NCI-H510A treated with DMSO at 0.1 percent for 48 hours (cell line): Measurements from ENCODE around the gene DUSP15.
A peak's percentile ranks its signal among the peaks of the same experiment; 100 is the strongest.
"Not testable (repeated sequence)": the region's sequence is repeated elsewhere in the genome, so short reads cannot be mapped to it uniquely, and the experiment has no call there.

Experiments used
- DNase-seq: peaks from one replicate; lab custom pipeline; 2025; lab: John Stamatoyannopoulos, UW

DUSP15 gene

DNA sequence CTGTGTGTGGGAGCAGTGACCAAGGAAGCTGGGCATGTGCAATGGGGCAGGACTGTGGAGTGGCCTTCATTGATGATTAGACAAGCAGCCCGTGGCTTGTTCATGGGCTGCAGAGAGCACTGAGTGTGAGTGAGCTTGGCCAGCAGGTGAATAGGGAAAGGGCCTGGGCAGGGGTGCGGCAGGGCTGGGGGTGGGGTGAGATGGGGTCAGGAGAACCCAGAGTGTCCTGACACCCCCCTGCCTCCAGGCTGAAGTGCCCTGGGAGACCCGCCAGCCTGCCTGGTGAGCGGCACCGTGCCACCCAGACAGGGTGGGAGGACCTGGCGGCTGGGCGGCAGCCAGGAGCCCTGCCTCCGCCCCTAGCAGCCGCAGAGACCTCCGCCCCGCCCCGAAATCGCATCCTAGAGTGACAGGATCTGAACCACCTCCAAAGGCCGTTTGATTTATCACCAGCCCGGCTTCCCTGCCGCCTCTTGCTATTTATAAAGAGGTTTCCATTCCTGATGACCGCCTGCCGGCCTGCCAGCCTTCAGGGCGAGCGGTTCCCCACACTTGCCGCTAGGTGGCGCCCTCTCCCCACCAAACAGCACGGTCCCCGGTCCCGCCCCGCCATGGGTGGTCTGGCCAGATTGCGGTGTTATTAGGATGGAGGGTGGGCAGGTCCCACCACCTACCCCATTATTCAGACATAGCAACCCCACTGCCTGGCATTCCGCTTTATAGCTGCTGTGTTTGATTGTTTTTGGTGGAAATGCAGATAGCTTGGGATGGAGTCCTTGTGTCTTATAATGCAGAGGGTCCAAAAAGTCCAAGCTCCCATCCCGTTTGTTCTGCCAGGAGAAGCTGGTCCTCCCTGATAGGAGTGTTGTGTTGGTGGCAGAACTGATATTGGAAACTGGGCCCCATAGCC is 47.7 kb downstream of the DUSP15 start:
- peak; percentile 83 for DNase-seq

DNA sequence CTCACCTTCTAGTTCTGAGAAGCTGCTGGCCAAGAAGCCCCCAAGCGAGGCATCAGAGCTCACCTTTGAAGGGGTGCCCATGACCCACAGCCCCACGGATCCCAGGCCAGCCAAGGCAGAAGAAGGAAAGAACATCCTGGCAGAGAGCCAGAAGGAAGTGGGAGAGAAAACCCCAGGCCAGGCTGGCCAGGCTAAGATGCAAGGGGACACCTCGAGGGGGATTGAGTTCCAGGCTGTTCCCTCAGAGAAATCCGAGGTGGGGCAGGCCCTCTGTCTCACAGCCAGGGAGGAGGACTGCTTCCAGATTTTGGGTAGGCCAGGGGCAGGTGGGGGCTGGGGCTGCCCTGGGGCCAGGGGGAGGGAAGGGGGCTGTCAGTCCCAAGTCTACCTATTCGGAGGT is 48.9 kb downstream of the DUSP15 start:
- no peak for DNase-seq

DNA sequence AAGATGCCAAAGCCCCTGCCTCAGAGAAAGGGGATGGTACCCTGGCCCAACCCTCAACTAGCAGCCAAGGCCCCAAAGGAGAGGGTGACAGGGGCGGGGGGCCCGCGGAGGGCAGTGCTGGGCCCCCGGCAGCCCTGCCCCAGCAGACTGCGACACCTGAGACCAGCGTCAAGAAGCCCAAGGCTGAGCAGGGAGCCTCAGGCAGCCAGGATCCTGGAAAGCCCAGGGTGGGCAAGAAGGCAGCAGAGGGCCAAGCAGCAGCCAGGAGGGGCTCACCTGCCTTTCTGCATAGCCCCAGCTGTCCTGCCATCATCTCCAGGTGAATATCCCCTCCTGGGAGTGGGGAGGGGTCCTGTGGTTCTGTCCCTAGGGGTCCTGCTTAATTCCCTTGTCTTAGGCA is 50.1 kb downstream of the DUSP15 start:
- DNase-seq, result no peak

DNA sequence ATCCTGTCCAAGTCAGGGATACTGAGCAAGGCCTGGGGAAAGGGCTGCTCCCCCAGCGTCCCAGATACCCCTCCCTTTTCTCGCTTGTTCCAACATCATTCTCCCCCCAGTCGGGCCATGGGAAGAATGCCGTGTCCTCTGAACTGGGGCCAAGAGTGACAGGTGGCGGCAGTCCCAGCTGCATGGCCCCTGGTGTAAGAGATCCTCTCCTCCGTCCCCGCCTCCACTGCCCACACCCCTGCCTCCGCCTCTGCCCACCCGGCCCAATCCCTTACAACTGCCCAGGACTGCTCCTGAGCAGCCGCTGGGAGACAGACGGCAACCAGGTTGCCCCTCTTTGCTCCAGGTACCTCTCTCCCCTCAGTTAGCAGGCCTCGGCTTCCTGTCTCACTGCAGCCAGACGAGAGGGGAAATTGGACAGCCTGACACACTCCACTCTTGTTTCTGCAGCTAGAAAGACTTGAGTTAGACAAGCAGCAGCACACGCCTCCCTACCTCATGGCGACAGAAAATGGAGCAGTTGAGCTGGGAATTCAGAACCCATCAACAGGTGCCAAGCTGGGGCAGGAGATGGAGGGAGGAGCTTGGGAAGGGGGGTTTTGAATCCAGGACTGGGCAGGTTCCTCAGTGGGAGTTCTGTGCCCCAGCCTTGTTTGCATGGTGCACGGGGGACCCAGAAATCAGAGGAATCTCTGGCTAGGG is 51.1 kb downstream of the DUSP15 start, which contains the start of gene MYLK2:
MYLK2 (plus strand) TSS at position 274 of the 702 bp plus-strand sequence; CDS start at position 499, 225 bp downstream.
- DNase-seq, result no peak

DNA sequence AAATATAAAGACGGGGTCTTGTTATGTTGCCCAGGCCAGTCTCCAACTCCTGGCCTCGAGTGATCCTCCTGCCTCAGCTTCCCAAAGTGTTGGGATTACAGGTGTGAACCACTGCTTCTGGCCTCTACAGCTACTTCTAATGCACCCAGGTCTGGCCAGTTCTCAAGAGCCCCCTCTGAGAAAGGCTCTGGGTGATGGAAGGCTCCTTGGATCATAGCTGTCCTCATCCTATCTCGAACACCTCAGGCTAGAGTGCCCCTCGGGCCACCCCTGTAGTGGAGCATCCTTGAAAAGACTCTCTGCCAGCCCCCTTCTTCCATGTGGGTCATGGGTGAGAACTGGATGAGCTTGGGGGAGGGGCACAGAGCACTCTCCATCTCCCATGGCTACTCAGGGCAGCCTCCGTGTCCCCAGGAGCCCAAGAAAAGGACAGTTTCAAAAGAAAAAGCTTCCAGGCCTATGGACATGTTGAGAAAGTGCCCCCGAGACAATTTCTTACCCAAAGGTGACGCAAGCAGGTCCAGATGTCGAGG is 51.9 kb downstream of the DUSP15 start:
- no peak for DNase-seq

DNA sequence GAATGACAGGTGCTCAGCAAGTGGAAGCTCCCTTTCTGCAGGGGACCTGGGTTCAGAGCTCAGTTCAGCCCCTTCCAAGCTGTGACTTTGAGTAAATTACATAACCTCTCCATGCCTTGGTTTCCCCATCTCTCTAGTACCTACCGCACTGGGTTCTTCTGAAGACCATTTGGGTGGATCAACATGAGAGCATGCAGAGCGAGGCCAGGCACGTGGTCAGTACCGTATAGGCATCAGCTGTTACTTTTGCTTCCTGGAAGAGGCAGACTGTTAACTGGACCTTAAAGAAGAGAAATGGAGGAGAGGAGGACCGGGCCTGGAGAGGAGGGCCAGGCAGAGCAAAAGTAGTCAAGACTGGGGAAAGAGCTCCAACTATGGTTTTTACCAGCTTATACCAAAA is 52.9 kb downstream of the DUSP15 start:
- no peak for DNase-seq

DNA sequence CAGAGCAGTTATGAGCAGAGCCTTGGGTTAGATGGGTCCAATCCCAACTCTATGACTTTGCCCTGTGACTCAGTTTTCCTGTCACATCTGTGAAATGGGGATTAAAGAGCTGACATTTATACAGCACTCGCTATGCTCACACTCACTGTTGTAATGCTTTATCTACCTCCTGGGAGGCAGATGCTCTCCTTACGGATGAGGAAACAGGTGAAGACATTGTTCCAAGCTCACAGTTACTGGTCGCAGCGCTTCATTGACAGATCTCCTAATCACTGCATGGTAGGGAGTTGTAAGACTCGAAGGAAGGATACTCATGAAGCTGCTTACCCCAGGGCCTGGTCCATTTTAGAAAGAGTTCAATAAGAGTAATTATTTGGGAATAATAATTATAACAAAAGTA is 54.1 kb downstream of the DUSP15 start:
- DNase-seq, result no peak

DNA sequence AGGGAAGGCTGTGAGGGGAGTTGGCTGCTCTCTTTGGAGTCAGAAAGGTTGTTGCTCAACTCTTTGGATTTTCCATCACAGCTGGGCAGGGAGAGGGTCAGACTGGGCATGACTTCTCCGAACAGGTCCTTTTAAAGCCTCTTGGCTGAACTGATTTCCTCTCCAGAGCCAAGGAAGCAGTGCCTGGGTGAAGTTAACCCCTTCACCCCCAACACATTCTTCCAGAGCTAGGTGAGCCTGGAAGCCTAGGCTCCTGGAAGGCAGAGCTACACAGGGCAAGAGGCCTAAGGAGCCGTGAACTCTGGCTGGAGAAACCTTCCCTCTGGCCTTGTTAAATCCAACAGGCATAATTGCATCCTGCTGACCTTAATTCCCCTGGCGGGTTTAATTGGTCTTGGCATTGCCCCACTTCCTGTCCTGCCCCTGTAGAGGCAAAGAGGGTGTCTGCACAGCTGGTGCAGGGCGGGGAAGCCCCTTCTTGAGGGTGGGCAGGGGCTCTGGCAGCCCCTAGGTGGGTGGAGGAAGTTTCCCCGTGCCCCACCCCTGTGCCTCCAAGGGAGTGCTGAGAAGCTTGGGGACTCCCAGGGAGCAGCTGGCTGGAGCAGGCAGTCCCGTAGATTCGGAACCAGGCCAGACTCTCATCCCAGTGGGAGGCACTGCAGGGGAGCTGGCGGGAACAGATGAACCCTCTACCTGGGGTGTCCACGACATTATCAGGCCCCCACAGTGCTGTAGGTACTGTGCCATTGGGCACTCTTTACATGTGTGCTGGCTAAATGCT is 54.7 kb downstream of the DUSP15 start:
- DNase-seq, result no peak

DNA sequence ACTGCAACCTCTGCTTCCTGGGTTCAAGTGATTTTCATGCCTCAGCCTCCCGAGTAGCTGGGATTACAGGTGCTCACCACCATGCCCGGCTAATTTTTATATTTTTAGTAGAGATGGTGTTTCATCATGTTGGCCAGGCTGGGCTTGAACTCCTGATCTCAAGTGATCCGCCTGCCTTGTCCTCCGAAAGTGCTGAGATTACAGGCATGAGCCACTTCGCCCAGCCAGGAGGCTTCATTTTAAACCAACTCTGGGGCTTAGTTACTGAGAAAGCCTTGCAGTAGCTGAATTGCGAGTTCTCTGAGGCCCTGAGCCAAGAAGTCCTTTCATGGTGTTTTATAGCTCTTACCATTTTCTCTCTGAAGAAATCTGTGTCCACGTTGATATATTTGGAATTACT is 56.2 kb downstream of the DUSP15 start:
- DNase-seq, result not testable (repeated sequence)

DNA sequence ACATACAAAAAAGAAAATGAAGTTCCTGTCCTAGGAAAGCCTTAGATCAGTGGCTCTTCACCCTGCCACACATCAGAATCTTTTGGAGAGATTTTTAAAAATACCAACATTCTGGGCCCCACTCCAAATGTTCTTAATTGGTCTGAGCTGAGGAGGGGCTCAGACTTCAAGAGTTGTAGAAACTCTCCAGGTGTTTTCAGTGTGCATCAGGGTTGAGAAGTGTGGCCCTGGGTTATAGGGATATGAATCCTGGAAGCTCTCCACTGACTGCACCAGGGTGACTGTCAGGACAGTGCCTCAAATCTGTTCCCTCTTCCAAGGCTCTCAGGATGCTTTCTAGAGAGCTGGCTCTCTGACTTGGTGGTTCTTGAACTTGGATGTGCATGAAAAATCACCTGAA is 56.7 kb downstream of the DUSP15 start:
- no peak for DNase-seq

DNA sequence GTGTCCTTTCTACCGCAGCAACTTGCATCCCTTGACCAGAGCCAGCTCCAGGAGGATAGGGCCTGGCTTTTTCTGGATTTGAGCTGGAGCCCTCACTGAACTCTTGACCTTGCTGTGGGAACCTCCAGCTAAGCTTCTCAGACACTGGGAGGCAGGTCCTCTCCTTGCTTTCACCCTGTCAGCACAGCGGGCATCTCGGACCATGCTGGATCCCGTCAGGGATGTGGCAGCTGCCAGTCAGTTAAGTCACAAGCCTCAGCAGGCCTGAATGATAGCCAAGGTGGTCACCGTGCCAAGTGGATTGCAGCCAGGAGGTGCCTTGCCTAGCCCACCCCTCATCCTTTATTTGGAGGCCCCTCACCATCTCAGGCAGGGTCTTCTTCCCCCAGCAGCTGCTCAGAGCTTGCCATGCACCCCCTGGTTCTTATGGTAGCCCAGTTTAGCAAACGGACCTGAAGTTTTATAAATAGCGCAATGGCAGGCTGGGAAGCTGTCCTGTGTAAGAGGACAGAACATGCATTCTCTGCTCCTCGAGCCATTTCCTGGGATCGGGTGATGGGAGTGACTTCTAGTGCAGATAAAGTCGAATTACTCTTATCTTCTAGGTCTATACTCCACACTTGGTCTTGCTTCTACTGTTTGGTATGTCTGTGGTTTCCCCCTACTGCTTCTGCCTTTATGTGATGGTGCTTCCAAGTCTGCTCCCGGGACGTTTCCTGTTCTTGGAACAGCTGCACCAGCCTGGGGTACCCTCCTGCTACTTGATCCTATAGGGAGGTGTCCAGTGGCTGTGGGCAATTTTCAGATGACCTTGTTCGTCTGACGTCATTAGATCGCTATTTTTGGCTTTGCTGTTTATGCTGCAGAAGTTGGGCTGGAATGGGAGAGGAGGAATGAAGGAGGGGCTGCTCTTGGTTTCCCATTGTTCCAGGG is 58.3 kb downstream of the DUSP15 start:
- no peak for DNase-seq

DNA sequence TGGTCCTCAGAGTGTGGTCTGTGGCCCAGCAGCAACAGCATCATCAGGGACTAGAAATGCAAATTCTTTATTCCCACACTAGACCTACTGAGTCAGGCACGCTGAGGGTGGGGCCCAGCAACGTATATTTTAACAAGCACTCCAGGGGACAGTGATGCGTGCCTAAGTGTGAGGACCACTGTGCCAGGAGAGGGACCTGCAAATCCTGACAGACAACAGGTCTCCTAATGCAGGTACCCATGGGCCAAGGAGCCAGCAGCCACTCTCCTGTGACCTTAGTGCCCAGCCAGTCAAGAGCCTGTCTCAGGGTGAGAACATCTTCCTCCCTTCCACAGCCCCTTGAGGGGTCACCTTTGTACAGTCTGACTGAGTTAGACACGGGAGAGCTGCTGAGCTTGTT is 59.1 kb downstream of the DUSP15 start:
- no peak for DNase-seq
